ENCODE results near the gene KRTAP20-4.

KRTAP20-4 gene

DNA sequence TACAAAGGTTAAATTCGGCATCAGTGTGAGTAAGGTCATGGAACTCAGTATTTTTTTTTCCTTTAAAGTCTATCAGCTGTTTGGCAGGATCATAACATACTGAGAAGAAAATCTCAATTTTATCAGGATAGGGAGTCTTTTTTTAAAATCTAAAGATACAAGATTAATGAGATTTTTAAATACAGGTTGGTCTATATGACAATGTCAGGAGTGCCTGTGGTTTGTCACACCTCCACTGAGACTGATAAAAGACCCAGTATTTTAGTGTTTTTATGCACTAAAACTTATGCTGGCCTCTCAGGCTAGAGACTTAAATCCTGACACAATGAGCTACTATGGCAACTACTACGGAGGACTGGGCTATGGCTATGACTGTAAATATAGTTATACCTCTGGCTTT lies 22.1 kb downstream of the KRTAP20-4 start, which contains the start of gene KRTAP20-3:
Gene KRTAP20-3, plus strand, starts transcription at position 301 of the 400 bp plus-strand sequence.
- TF ChIP-seq, protein P1, sequence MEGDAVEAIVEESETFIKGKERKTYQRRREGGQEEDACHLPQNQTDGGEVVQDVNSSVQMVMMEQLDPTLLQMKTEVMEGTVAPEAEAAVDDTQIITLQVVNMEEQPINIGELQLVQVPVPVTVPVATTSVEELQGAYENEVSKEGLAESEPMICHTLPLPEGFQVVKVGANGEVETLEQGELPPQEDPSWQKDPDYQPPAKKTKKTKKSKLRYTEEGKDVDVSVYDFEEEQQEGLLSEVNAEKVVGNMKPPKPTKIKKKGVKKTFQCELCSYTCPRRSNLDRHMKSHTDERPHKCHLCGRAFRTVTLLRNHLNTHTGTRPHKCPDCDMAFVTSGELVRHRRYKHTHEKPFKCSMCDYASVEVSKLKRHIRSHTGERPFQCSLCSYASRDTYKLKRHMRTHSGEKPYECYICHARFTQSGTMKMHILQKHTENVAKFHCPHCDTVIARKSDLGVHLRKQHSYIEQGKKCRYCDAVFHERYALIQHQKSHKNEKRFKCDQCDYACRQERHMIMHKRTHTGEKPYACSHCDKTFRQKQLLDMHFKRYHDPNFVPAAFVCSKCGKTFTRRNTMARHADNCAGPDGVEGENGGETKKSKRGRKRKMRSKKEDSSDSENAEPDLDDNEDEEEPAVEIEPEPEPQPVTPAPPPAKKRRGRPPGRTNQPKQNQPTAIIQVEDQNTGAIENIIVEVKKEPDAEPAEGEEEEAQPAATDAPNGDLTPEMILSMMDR (IDR thresholded peaks at IDR 0.05; ENCODE audit: low read depth, low read length, missing control alignments) = no peak
- H3K4me3 ChIP-seq (replicated peaks; ENCODE audit: low read depth, low read length) = no peak within 1 kb of the TSS
- DNase-seq (ENCODE audit: extremely low read depth, low read depth) = no peak

DNA sequence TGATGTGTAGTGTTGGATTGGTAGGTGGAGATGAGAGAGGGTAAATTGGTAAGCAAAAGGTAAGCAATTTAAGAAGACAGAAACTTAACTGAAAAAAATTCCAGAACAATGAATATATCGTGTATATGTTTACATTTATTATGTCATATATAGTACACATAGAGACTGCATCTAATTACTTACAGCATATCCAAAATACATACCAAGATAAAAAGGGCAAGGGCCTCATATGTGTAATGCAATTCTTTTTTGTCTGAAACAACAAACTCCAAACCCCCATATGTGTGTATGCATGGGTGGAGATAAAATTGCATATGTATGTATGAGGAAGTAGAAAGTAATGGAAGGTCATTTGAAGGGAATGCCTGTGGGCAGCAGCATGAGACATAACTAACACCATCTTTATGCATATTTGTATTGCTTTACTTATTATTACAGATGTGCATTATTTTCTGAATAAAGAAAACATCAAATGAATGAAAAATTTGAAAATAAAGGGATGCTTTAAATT lies 26.5 kb downstream of the KRTAP20-4 start:
- TF ChIP-seq, protein P1 (IDR thresholded peaks at IDR 0.05; ENCODE audit: low read depth, low read length, missing control alignments) = no peak
- no peak for DNase-seq (ENCODE audit: extremely low read depth, low read depth)

DNA sequence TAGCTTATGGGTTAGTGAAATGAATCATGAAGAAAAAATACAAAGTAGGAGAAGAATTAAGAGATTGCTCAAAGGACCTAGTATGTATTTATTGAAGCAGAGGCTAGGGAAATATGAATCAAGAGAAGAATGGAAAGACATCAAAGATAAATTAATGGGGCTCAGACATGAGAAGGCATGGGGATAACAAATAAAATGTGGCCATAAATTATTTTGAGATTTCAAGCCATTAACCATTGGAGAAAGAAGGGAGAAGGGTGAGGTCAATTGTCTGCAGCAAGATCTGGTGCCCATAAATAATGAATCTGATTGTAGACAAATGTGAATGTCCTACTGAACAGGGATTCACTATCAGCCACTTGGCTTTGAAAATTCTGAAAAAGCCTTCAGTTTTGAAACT lies 32.5 kb downstream of the KRTAP20-4 start:
- H3K4me3 ChIP-seq (replicated peaks; ENCODE audit: low read depth, low read length) = no peak overlapping the region
- TF ChIP-seq, protein P1 (IDR thresholded peaks at IDR 0.05; ENCODE audit: low read depth, low read length, missing control alignments) = no peak
- DNase-seq (ENCODE audit: extremely low read depth, low read depth) = no peak

More for the DNA sequence above, 26.5 kb downstream of the KRTAP20-4 start:
- H3K4me3 ChIP-seq (replicated peaks; ENCODE audit: low read depth, low read length) = no peak overlapping the region

DNA sequence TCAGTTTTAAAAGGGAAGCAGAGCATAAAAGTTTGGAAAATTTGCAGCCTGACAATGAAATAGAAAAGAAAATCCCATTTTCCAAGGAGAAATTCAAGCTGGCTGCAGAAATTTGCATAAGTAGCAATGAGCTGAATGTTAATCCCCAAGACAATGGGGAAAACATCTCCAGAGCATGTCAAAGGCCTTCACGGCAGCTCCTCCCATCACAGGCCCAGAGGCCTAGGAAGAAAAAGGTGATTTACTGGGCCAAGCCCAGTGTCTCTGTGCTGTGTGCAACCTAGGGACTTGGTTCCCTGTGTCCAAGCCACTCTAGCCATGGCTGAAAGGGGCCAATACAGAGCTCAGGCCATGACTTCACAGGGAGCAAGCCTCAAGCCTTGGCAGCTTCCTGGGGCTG lies 48.3 kb downstream of the KRTAP20-4 start:
- no peak for DNase-seq (ENCODE audit: extremely low read depth, low read depth)
- H3K4me3 ChIP-seq (replicated peaks; ENCODE audit: low read depth, low read length) = no peak overlapping the region
- TF ChIP-seq, protein P1 (IDR thresholded peaks at IDR 0.05; ENCODE audit: low read depth, low read length, missing control alignments) = no peak

Measured in HFF-Myc (cell line).